Activated T-cell treated with anti-CD3 and anti-CD28 coated beads for 4 hours (primary cell): ENCODE data around the gene NR1D1.

Source experiments
- DNase-seq: peaks from one replicate; pipeline ENCODE4 v3.0.0-alpha.2; 2020

NR1D1 gene

GRCh38 chr17:40111221-40112128 lies 11.1 kb upstream of the NR1D1 start:
- peak; percentile 61 for DNase-seq

DNA sequence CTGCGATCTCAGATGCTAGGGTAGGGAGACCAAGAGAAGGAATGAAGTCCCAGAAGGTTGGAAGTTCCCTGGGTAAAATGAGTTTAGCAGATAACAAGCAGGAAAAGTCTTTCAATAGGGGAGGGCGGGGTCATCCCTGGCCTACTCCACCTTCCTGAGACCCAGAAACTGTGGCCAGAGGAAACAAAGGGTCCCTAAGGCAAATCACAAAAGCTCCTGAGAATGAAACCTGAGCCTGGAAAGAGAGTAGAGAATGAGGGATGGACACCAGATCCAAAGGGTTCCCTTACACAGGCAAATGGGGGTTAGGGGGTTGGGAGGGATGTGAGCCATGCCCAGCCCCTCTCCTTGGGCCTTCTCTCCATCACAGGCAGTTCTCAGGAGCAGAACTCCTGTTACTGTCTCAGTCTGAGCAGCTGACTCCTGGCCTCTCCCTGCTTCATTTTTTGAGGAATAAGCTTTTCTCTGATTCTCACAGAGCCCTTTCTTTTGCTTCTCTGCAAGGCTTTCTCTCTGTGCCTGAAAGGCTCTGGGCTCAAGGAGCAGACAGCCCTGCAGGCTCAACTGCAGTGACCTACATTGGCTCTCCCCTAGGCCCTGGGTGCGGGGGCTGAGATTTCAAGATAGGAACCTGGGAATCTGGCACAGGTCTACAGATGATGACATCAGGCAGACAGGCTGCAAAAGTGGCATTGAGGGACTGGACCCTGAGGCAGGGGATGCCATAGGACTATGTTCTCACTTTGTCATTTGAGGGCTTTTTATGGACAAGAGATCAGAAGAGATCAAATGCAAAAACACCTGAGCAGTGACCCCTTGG lies 9.8 kb upstream of the NR1D1 start:
- no peak for DNase-seq

DNA sequence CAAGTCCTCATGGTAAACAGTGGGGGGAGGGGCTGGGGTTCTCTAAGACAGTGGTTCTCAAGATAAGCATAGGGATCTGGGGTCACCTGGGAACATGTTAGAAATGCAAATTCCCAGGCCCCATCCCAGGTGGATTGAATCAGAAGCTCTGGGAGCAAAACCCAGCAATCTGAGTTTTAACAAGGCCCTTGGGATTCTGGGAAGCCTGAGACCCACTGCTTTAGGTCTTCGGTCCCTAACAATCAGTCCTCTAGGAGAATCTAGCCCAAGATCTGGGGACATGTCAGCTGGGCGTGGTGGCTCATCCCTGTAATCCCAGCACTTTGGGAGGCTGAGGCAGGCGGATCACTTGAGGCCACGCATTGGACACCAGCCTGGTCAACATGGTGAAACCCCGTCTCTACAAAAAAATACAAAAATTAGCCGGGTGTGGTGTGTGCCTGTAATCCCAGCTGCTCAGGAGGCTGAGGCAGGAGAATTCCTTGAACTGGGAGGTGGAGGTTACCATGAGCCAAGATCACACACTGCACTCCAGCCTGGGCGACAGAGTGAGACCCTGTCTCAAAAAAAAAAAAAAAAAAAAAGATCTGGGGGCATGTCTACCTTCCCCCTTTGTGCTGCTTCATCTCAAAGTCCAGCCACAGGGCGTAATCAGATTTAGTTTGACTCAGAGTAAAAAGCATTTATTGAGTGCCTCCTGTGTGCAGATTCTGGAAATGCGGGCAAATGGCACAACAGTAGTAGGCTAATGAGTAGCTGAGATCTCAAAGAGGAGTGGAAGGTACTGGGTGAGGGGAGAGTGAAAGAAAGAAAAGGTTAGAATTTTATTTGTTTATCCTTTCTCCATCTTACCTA lies 8.8 kb upstream of the NR1D1 start:
- no peak for DNase-seq

GRCh38 chr17:40107522-40108174 lies 7.3 kb upstream of the NR1D1 start:
- no peak for DNase-seq

GRCh38 chr17:40106760-40107521 lies 6.6 kb upstream of the NR1D1 start:
- DNase-seq: no peak

DNA sequence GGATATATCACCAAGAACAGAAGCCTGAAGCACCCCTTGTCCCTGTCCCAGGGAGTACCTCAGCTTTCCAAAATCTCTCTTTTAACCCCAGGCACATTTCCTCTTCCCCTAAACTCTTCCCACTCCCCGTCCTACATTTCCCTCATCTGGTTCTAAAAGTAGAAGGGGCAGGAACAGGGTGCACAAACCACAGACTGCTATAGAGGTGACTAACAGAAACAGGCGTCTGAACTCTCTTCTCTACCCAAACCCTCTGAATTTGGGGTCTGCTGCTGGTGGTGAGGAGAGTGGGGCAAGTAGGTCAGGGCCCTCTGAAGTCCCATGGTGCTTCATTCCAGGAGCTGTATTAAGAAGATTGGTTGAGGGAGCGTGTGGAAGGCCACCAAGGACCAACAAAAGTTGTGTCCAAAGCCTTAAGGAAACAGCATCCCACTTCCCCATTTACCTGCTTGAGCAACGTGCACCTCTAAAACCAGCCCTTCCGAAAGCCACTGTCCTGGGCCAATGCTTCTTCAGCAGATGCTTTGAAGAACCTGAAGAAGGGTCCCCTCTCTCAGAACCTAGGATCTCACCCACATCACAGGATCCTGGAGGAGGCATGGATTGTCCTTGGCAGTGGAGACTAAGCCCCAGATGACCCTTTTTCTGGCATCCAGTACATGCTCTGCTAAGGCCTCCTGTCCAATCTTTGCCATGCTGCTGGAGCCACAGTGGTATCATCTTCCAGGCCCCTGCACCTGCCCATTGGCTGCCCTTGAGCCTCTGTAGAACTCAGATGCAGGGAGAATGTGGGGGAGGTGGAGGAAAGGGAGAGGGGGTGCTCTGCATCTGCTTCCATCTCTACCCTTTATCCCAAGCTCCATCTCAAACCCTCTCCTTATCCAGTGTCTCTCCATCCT lies 5.7 kb upstream of the NR1D1 start:
- DNase-seq: no peak

GRCh38 chr17:40104594-40105486 lies 4.5 kb upstream of the NR1D1 start:
- DNase-seq: no peak

- DNase-seq: no peak
Observed at GRCh38 chr17:40103688-40104087, 3.3 kb upstream of the NR1D1 start.

GRCh38 chr17:40103071-40103661 lies 2.8 kb upstream of the NR1D1 start:
- no peak for DNase-seq

DNA sequence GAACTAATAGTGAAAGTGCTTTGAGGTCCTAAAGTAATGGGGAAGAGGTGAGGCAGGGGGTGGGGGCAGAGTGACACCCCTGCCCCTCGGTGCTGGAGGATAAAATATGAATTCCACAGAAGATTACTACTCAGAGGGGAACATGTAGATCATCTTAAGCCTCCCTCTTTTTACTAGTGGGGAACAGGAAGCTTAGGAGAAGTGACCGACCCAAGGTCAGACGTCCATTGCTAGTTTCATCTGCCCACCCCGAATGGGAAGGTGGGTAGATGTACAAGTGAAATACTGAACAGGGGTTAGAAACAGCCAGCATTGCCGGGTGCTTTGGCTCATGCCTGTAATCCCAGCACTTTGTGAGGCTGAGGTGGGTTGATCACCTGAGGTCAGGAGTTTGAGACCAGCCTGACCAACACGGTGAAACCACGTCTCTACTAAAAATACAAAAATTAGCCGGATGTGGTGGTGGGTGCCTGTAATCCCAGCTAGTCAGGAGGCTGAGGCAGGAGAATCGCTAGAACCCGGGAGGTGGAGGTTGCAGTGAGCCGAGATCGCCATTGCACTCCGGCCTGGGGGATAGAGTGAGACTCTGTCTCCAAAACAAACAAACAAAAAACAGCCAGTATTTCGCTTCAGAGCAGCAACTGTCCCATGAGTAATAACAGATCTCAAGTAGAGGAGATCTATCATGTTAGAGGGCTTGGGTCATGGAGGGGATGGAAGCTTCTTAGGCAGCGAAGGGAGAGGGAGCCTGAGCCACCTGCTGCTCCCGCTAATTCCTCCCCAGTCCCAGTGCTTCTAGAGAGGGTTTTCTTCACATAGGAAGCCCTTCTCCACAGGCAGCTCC lies 1.2 kb upstream of the NR1D1 start:
- no peak for DNase-seq

DNA sequence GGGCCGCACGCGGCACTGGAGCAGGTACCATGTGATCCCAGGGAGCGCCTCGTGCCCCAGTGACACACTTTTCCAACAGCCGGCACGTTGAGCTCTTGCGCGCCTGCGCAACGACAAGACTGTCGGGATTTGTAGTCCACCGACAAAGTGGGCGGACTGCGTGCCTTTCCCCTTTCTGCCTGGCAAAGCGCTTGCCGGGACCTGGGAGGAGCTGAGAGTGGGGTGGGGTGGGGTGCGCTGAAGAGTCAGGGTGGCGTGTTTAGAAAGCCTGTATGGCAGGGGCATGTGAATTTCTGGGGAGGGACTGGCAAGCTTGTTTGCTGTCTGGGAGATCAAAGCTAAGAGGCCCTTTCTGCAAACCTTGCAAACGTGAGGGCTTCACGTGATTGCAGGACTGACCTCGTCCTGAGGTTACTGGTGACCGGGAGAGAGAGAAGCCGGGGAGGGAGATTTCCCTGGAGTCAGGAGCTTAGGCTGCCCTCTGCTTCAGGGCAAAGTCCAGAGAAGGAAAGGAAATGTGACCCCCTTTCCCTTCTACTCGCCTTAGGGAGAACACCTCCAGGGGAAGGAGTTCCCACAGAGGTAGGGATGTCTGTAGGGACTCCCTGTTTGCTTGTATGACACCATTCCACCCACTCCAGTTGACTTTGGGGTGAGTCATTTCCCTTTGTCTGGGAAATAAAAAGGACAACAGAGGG lies 429 bp upstream of the NR1D1 start:
- DNase-seq: peak; percentile 80

DNA sequence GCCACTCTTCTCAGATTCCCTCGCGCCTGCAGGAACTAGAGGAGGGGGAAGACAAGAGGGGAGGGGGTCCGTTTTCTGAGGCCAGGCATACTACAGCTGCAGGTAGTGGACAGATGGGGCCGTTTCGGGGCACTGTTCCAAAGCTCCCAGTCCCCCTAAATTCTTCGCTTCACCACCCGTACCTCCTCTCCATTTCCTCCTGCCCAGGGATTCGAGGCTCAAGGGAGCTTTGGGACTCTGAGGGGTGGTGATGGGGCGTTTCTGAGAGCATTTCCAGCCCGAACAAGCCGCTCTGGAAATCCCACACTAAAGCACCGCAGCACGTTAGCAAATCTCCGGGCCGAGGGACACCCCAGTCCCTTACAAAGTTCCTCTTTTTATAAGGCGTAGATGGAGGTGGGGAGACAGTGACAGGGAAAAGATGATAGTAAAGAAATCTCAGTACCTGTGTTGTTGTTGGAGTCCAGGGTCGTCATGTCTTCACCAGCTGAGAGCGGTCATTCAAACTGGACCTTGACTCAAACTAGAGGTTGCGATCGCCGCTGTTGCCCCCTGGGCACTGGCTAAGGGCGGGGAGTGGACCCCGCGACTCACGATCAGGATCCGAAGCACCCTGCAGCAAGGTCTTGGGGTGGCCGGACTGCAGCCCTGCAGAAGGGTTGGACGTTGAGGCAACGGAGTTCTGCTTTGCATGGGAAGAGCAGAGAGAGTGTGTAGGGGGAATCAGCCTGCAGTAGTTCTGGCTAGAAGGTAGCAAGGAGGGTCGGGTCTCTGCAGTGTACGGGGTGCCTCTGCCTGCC lies 570 bp downstream of the NR1D1 start:
- no peak for DNase-seq

DNA sequence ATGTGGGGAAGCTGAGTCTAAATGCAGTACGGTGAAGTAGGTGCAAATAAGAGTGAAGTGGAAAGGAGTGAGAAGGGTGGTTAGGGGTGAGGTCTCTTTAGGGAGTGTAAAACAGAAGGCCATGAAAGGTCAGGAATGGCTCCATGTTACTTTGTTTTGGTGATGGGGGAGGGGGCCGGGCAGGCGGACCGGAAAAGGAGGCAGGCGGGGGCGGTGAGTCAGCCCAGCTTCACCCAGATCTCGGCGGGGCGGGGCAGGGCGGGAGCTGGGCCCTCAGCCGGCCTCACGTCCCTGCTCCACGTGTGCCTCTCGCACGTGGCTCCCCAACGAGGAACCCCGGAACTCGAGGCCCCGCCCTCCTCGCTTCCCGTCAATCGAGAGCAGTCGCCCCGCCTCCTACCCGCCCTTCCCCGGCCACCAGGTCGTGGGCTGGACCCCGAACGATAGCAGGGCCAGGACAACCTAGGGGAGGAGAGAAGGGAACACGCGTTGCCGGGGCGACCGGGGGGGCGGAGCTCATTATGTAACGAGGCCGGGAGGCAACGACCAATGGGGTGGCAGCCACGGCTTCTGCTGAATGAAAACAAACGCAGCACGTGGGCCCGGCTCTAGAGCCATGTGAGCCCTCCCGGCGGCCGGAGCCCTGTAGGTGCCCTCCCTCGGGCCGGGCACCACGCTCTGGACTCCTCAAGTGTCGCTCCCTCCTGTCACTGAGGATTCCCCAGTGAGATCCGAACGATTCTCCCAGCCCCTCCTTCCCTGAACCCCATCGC lies 1.4 kb downstream of the NR1D1 start:
- DNase-seq: peak; percentile 99

DNA sequence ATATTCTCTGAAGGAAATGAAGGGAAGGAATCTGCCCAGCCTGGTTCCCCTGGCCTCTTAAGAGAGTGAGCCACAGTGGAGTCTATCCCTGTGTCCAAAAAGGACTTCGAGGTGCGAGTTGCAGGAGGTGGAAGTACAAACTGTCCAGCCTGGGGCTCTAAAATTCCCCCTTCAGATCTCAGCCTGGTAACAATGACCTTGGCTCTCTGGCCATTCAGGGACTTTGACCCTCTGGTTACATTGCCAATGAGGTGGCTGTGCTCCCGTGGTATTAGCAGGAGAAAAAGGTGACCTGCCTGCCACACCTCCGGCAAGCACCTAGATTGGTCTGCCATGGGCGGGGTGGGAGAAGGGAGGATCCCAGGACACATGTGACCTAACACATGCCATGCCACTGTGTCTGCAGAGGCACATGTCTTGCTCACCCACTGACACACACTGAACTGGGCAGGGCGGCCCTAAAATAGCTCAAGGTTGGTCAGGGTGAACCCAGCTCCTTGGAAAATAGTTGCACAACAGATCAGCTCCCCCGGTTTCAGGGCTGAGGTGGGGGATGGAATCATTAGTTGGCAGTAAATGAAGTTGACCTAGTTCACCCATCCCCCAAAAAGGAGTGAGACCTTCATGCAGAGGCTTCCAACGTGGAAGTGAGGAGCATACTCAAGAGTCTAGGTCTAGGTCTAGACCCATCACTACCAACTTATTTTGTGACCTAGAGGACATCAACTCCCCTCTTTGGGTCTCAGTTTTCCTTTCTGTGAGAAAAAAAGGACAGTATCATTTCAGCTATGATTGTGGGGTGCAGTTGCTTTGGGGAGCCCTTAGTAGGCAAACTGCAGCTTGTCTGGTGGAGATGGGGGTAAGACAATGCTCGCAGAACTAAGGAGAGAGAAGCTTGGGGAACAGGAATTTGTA lies 2.2 kb downstream of the NR1D1 start:
- DNase-seq: no peak

GRCh38 chr17:40097087-40097486 lies 3.3 kb downstream of the NR1D1 start:
- no peak for DNase-seq
